H1 (cell line): ENCODE data around the gene SMIM44.

Experiments used
- ASH2L ChIP-seq: fragments of 200-600, 300-600 bp; sonication (generic); IDR thresholded peaks from one replicate; pipeline ENCODE4 v1.7.1; 2017; ENCODE audit warnings: low read length
- BACH1 ChIP-seq: IDR thresholded peaks from 2 replicates; pipeline ENCODE4 v1.6.1; 2012; ENCODE audit warnings: low read length, improper control_type of control experiment
- BRCA1 ChIP-seq: IDR thresholded peaks from 2 replicates; pipeline ENCODE4 v1.6.1; 2012; ENCODE audit warnings: low read depth, low read length, improper control_type of control experiment
- EZH2 ChIP-seq: fragments of 200-600 bp; sonication (generic); IDR thresholded peaks from 2 replicates; pipeline ENCODE4 v1.7.1; 2012; ENCODE audit warnings: low read depth, mild to moderate bottlenecking, moderate library complexity, low read length, inconsistent platforms; ENCODE audit not compliant: severe bottlenecking
- NRF1 ChIP-seq: IDR thresholded peaks from 2 replicates; pipeline ENCODE4 v1.6.1; 2011; ENCODE audit warnings: mild to moderate bottlenecking, low read depth, low read length, improper control_type of control experiment
- POLR2A ChIP-seq, 2 experiments: IDR thresholded peaks; 1 replicate in 1 of 2; 2 replicates in 1 of 2; pipeline ENCODE4 v1.6.1; 2011; ENCODE audit warnings: low read depth in 2 of 2, low read length in 2 of 2, mild to moderate bottlenecking in 2 of 2; ENCODE audit errors: control extremely low read depth in 1 of 2
- RAD21 ChIP-seq, 2 experiments: IDR thresholded peaks in 1 of 2; conservative IDR thresholded peaks in 1 of 2; 2 replicates each; pipeline ENCODE4 v1.6.1; 2011; ENCODE audit warnings: low read depth in 2 of 2, low read length in 2 of 2, improper control_type of control experiment in 1 of 2, inconsistent platforms in 1 of 2, mild to moderate bottlenecking in 1 of 2, moderate library complexity in 1 of 2

DNA sequence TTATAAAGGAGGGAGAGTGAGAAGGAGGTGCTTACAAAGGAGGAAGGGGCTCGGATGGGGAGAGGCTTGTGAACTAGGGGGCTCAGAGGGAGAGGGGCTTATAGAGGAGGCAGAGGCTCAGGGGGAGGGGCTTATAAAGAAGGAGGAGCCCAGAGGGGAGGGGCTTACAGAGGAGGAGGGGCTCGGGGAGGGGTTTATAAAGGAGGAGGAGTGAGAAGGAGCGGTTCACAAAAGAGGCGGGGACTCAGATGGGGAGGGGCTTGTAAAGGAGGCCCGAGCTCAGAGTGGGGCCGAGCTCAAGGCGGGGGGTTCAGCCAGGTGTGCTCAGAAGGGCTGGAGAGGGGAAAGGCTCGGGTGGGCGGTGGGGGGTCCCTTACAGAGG, 3.4 kb downstream of the SMIM44 start:
- TF ChIP-seq BACH1 (no peak), BRCA1 (no peak), EZH2 (no peak), NRF1 (no peak), RAD21 (IDR thresholded peaks at IDR 0.05 in 1 of 2, conservative IDR thresholded peaks at IDR 0.05 in 1 of 2; ENCODE audit: low read depth in 2 of 2, low read length in 2 of 2) (no peak), ASH2L (no peak), POLR2A (IDR thresholded peaks at IDR 0.05; ENCODE audit: control extremely low read depth in 1 of 2, low read depth in 2 of 2, low read length in 2 of 2) (no peak)
